GM18511 (cell line): Measurements from ENCODE around the gene DUSP18.
"Not testable (repeated sequence)": the region's sequence is repeated elsewhere in the genome, so short reads cannot be mapped to it uniquely, and the experiment has no call there.

ENCODE experiments used
- ATAC-seq: cut with Tn5 transposase; IDR thresholded peaks from one replicate; pipeline ENCODE4 v1.9.1; 2021; ENCODE audit warnings: mild to moderate bottlenecking, moderate library complexity; ENCODE audit not compliant: unreplicated experiment

The DUSP18 gene

GRCh38 chr22:30667494-30668385, at the start of gene DUSP18:
Gene DUSP18, minus strand, starts transcription at chr22:30667875. Its CDS starts 3,872 bp downstream, at chr22:30664003.
- peak; percentile 95 for ATAC-seq

- ATAC-seq: no peak
These were observed 46.4 kb upstream of the DUSP18 start for GRCh38 chr22:30714062-30714461.

GRCh38 chr22:30712094-30712493, 44.4 kb upstream of the DUSP18 start:
- no peak for ATAC-seq

- ATAC-seq: not testable (repeated sequence)
These were observed 42.3 kb upstream of the DUSP18 start for GRCh38 chr22:30709980-30710379.

GRCh38 chr22:30705710-30706651, 38.3 kb upstream of the DUSP18 start:
- peak; percentile 79 for ATAC-seq

GRCh38 chr22:30704978-30705377, 37.3 kb upstream of the DUSP18 start:
- no peak for ATAC-seq

- no peak for ATAC-seq
These were observed 35.2 kb upstream of the DUSP18 start for GRCh38 chr22:30702856-30703255.

GRCh38 chr22:30701872-30702271, 34.2 kb upstream of the DUSP18 start:
- ATAC-seq: no peak

- no peak for ATAC-seq
These were observed 30.3 kb upstream of the DUSP18 start for GRCh38 chr22:30697975-30698374.

- ATAC-seq: no peak
These were observed 28.4 kb upstream of the DUSP18 start for GRCh38 chr22:30695871-30696655.

- no peak for ATAC-seq
These were observed 27.7 kb upstream of the DUSP18 start for GRCh38 chr22:30695351-30695851.

GRCh38 chr22:30694640-30695350, 27.1 kb upstream of the DUSP18 start, which contains the start of gene OSBP2:
Gene OSBP2, plus strand, starts transcription at chr22:30694874. Its CDS starts 36 bp downstream, at chr22:30694910.
- ATAC-seq: no peak

GRCh38 chr22:30694171-30694639, 26.5 kb upstream of the DUSP18 start:
- no peak for ATAC-seq

GRCh38 chr22:30691204-30691603, 23.5 kb upstream of the DUSP18 start:
- ATAC-seq: no peak

GRCh38 chr22:30689622-30690021, 21.9 kb upstream of the DUSP18 start:
- no peak for ATAC-seq

- no peak for ATAC-seq
These were observed 19.7 kb upstream of the DUSP18 start for GRCh38 chr22:30687358-30687757.

- no peak for ATAC-seq
These were observed 17.5 kb upstream of the DUSP18 start for GRCh38 chr22:30685178-30685577.

GRCh38 chr22:30681831-30682230, 14.2 kb upstream of the DUSP18 start:
- no peak for ATAC-seq

- no peak for ATAC-seq
These were observed 13.5 kb upstream of the DUSP18 start for GRCh38 chr22:30680991-30681770.
